Measurements from ENCODE around the gene IL17C. TPM values are rescaled to one million over a fixed set of nuclear protein-coding genes. Genes with fewer than 3 reads are reported as not detected.

Gene IL17C
- total RNA-seq, 1 experiment from 2014 or later = 1.9 TPM

DNA sequence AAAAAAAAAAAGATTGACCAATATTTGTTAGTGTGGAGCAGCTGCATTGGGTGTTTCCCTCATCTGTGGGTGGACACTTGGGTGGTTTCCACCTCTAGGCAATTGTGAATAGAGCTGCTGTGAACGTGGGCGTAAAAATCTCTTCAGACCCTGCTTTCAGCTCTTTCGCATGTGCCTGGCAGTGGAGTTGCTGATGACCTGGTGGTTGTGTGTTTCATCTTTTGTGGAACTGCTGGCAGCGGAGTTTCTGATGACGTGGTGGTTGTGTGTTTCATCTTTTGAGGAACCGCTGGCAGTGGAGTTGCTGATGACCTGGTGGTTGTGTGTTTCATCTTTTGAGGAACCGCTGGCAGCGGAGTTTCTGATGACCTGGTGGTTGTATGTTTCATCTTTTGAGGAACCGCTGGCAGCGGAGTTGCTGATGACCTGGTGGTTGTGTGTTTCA lies 46.8 kb upstream of the IL17C start (continued):
- TF ChIP-seq, protein P1, sequence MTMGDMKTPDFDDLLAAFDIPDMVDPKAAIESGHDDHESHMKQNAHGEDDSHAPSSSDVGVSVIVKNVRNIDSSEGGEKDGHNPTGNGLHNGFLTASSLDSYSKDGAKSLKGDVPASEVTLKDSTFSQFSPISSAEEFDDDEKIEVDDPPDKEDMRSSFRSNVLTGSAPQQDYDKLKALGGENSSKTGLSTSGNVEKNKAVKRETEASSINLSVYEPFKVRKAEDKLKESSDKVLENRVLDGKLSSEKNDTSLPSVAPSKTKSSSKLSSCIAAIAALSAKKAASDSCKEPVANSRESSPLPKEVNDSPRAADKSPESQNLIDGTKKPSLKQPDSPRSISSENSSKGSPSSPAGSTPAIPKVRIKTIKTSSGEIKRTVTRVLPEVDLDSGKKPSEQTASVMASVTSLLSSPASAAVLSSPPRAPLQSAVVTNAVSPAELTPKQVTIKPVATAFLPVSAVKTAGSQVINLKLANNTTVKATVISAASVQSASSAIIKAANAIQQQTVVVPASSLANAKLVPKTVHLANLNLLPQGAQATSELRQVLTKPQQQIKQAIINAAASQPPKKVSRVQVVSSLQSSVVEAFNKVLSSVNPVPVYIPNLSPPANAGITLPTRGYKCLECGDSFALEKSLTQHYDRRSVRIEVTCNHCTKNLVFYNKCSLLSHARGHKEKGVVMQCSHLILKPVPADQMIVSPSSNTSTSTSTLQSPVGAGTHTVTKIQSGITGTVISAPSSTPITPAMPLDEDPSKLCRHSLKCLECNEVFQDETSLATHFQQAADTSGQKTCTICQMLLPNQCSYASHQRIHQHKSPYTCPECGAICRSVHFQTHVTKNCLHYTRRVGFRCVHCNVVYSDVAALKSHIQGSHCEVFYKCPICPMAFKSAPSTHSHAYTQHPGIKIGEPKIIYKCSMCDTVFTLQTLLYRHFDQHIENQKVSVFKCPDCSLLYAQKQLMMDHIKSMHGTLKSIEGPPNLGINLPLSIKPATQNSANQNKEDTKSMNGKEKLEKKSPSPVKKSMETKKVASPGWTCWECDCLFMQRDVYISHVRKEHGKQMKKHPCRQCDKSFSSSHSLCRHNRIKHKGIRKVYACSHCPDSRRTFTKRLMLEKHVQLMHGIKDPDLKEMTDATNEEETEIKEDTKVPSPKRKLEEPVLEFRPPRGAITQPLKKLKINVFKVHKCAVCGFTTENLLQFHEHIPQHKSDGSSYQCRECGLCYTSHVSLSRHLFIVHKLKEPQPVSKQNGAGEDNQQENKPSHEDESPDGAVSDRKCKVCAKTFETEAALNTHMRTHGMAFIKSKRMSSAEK (CRISPR knock-in tag; IDR thresholded peaks at IDR 0.05; ENCODE audit: borderline replicate concordance) = no peak
- TF ChIP-seq ZBTB43 (CRISPR knock-in tag; IDR thresholded peaks at IDR 0.05) (no peak), ZNF671 (CRISPR knock-in tag; IDR thresholded peaks at IDR 0.05) (no peak), ETV6 (CRISPR knock-in tag; IDR thresholded peaks at IDR 0.05) (no peak), GTF2I (CRISPR knock-in tag; conservative IDR thresholded peaks at IDR 0.05) (no peak), NR2C2 (CRISPR knock-in tag; IDR thresholded peaks at IDR 0.05) (no peak), ELF4 (CRISPR knock-in tag; IDR thresholded peaks at IDR 0.05; ENCODE audit: low read depth) (no peak)
- TF ChIP-seq, protein P2, sequence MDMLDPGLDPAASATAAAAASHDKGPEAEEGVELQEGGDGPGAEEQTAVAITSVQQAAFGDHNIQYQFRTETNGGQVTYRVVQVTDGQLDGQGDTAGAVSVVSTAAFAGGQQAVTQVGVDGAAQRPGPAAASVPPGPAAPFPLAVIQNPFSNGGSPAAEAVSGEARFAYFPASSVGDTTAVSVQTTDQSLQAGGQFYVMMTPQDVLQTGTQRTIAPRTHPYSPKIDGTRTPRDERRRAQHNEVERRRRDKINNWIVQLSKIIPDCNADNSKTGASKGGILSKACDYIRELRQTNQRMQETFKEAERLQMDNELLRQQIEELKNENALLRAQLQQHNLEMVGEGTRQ (CRISPR knock-in tag; IDR thresholded peaks at IDR 0.05) = no peak

- Mint-ChIP-seq H3K27me3 (ENCODE audit: low read depth) (no peaks in the 10 kb centered on the region), H3K27ac (peak overlapping the region; percentile 89), H3K36me3 (peaks cover 44% of the 10 kb centered on the region), H3K4me1 (no peaks in the 10 kb centered on the region), H3K4me3 (no peak overlapping the region), H3K9me3 (no peaks in the 10 kb centered on the region)
- CTCF ChIA-PET = interaction anchor here (0.6 to 2.8 kb wide), 3 partner anchors 16 to 442 kb away, joined by 3 to 11 read pairs (median 3); partner anchors contain the start of gene ZC3H18
- TF ChIP-seq GTF2I (CRISPR knock-in tag; conservative IDR thresholded peaks at IDR 0.05) = no peak
- no peak for TF ChIP-seq CREM (CRISPR knock-in tag; IDR thresholded peaks at IDR 0.05)
- TF ChIP-seq RELA (CRISPR knock-in tag; IDR thresholded peaks at IDR 0.05; ENCODE audit: borderline replicate concordance) = no peak
- TF ChIP-seq KAT7 (CRISPR knock-in tag; IDR thresholded peaks at IDR 0.05; ENCODE audit: borderline replicate concordance) = no peak
- TF ChIP-seq SOX15 (CRISPR knock-in tag; IDR thresholded peaks at IDR 0.05) = no peak
- TF ChIP-seq GABPB1 (CRISPR knock-in tag; IDR thresholded peaks at IDR 0.05) = no peak
- no peak for TF ChIP-seq HMGA2 (CRISPR knock-in tag; IDR thresholded peaks at IDR 0.05)
- no peak for TF ChIP-seq ZNF416 (CRISPR knock-in tag; IDR thresholded peaks at IDR 0.05)
- TF ChIP-seq ZMAT4 (CRISPR knock-in tag; IDR thresholded peaks at IDR 0.05) = no peak
- TF ChIP-seq, protein P3, sequence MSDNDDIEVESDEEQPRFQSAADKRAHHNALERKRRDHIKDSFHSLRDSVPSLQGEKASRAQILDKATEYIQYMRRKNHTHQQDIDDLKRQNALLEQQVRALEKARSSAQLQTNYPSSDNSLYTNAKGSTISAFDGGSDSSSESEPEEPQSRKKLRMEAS (CRISPR knock-in tag; IDR thresholded peaks at IDR 0.05) = no peak
- no peak for TF ChIP-seq IRF2 (CRISPR knock-in tag; IDR thresholded peaks at IDR 0.05; ENCODE audit: borderline replicate concordance, low read depth)
- DNase-seq (ENCODE audit: low spot score) (no peak), ATAC-seq (no peak)
- POLR2A ChIA-PET = interaction anchor here (0.6 kb wide), 1 partner anchor 49 kb away, joined by 3 read pairs; no protein-coding TSS in a partner anchor
Observed at GRCh38 chr16:88593061-88593460, 45.3 kb upstream of the IL17C start.

DNA sequence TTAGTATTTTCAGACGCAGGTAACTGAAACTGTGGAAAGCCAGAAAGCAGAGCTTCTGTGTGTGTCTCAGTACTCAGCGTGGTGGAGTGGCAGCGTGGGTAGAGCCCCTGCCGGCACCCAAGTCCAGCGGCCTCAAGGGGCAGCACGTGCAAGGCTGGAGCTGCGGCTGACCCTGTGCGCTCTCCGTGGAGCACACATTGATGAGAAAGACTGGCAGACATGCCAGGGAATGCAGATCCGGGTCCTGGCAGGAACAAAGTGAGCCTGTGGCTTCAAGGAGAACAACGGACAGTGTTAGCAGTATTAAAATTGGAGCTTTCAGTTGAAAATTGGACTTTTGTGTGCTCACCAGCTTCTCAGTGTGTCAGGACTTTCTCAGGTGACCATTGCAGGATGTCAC lies 44.9 kb upstream of the IL17C start:
- Mint-ChIP-seq H3K9me3 (no peaks in the 10 kb centered on the region), H3K4me1 (no peaks in the 10 kb centered on the region), H3K27ac (peak overlapping the region; percentile 57; the same call in 1 of the 2 replicates), H3K27me3 (ENCODE audit: low read depth) (no peaks in the 10 kb centered on the region), H3K4me3 (no peak overlapping the region), H3K36me3 (peaks cover 40% of the 10 kb centered on the region)
- POLR2A ChIA-PET = no interaction called here
- ATAC-seq (no peak; the same call in 1 of the 2 replicates), DNase-seq (ENCODE audit: low spot score) (no peak)
- CTCF ChIA-PET = interaction anchor here (0.6 to 2.8 kb wide), 4 partner anchors 16 to 441 kb away, joined by 3 to 11 read pairs (median 3); partner anchors contain the start of gene ZC3H18
- TF ChIP-seq FOXP1 (CRISPR knock-in tag; IDR thresholded peaks at IDR 0.05; ENCODE audit: borderline replicate concordance) (0 out of 2 replicates have a peak, but pooled peaks have one; percentile 11), PRRX2 (CRISPR knock-in tag; IDR thresholded peaks at IDR 0.05) (no peak), NR2C2 (CRISPR knock-in tag; IDR thresholded peaks at IDR 0.05) (no peak), ZNF121 (CRISPR knock-in tag; IDR thresholded peaks at IDR 0.05) (no peak), HMGXB4 (CRISPR knock-in tag; IDR thresholded peaks at IDR 0.05) (no peak)
- TF ChIP-seq, protein P4, sequence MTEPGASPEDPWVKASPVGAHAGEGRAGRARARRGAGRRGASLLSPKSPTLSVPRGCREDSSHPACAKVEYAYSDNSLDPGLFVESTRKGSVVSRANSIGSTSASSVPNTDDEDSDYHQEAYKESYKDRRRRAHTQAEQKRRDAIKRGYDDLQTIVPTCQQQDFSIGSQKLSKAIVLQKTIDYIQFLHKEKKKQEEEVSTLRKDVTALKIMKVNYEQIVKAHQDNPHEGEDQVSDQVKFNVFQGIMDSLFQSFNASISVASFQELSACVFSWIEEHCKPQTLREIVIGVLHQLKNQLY (CRISPR knock-in tag; IDR thresholded peaks at IDR 0.05) = no peak
